Fibroblast of lung (primary cell): Measurements from ENCODE around the gene CYGB. TPM values are rescaled to one million over a fixed set of nuclear protein-coding genes. Genes with fewer than 3 reads are reported as not detected.

Source experiments
- DNase-seq, 2 donors: peaks; one replicate each; pipeline versions ENCODE4 v3.0.0 to v3.0.0-alpha.2; 2010; ENCODE audit warnings: low read depth in 2 of 2
- H2AFZ ChIP-seq: 2 replicates; pipeline ENCODE4 v1.5.1; 2012; ENCODE audit warnings: low read length, control low read depth, inconsistent platforms
- H3K27ac ChIP-seq: 2 replicates; pipeline ENCODE4 v1.5.1; 2011; ENCODE audit warnings: low read length, control low read depth; ENCODE audit not compliant: insufficient read depth
- H3K27me3 ChIP-seq: 2 replicates; pipeline ENCODE4 v1.5.1; 2011; ENCODE audit warnings: mild to moderate bottlenecking, low read length; ENCODE audit not compliant: control insufficient read depth, insufficient read depth
- H3K36me3 ChIP-seq: 2 replicates; pipeline ENCODE4 v1.5.1; 2011; ENCODE audit warnings: low read length; ENCODE audit not compliant: control insufficient read depth, insufficient read depth
- H3K4me1 ChIP-seq: 2 replicates; pipeline ENCODE4 v1.5.1; 2011; ENCODE audit warnings: low read length; ENCODE audit not compliant: control insufficient read depth, insufficient read depth; ENCODE audit errors: extremely low read depth
- H3K4me2 ChIP-seq: 2 replicates; pipeline ENCODE4 v1.5.1; 2011; ENCODE audit warnings: low read length, control low read depth; ENCODE audit not compliant: insufficient read depth; ENCODE audit errors: extremely low read depth
- H3K4me3 ChIP-seq, 4 experiments: fragments of 200-600 bp in 1 of 4; sonication (generic) in 1 of 4; replicated peaks in 1 of 4; 2 replicates each; pipeline ENCODE4 v1.5.1; 2011 to 2016; ENCODE audit warnings: low read length in 4 of 4, low read depth in 3 of 4, mild to moderate bottlenecking in 3 of 4, control low read depth in 2 of 4, inconsistent platforms in 1 of 4, mixed read lengths in 1 of 4; ENCODE audit not compliant: insufficient read depth in 1 of 4; ENCODE audit errors: control extremely low read depth in 1 of 4
- H3K79me2 ChIP-seq: 2 replicates; pipeline ENCODE4 v1.5.1; 2012; ENCODE audit warnings: mild to moderate bottlenecking, low read length, inconsistent platforms; ENCODE audit not compliant: control insufficient read depth, insufficient read depth
- H3K9ac ChIP-seq: 2 replicates; pipeline ENCODE4 v1.5.1; 2011; ENCODE audit warnings: mild to moderate bottlenecking, low read length, control low read depth; ENCODE audit not compliant: insufficient read depth
- H3K9me3 ChIP-seq: 2 replicates; pipeline ENCODE4 v1.5.1; 2012; ENCODE audit warnings: low read depth, low read length; ENCODE audit not compliant: control insufficient read depth, insufficient read depth
- H4K20me1 ChIP-seq: 2 replicates; pipeline ENCODE4 v1.5.1; 2011; ENCODE audit warnings: low read length; ENCODE audit not compliant: control insufficient read depth, insufficient read depth; ENCODE audit errors: extremely low read depth
- EZH2 ChIP-seq: IDR thresholded peaks from 2 replicates; pipeline ENCODE4 v1.5.1; 2012; ENCODE audit warnings: low read length, control low read depth, mild to moderate bottlenecking; ENCODE audit errors: missing control alignments
- polyA plus RNA-seq, 2 donors: library from polyadenylated mRNA; depleted of rRNA in 1 of 2; stranded (reverse) in 1 of 2; unstranded in 1 of 2; fragments of >200 nt; gene quantifications; 2 replicates each; pipeline ENCODE4 v1.2.1, GENCODE V29; 2011 to 2012; ENCODE audit warnings: missing spikeins in 1 of 2
- total RNA-seq: library from RNA; depleted of rRNA; stranded (reverse); fragments of >200 nt; gene quantifications from 2 replicates; pipeline ENCODE4 v1.2.1, GENCODE V29; 2014
- TF ChIP-seq, protein P1 (sequence below), 2 donors: IDR thresholded peaks in 1 of 2; conservative IDR thresholded peaks in 1 of 2; 1 replicate in 1 of 2; 2 replicates in 1 of 2; pipeline ENCODE4 v1.5.1; 2011 to 2012; ENCODE audit warnings: low read length in 2 of 2, control low read depth in 1 of 2, inconsistent platforms in 1 of 2, low read depth in 1 of 2, mild to moderate bottlenecking in 1 of 2

Gene CYGB
- total and polyA plus RNA-seq, 2 donors (not counting 1 experiment from before 2014, with no cell fraction given) = 10.0 to 12.4 TPM

DNA sequence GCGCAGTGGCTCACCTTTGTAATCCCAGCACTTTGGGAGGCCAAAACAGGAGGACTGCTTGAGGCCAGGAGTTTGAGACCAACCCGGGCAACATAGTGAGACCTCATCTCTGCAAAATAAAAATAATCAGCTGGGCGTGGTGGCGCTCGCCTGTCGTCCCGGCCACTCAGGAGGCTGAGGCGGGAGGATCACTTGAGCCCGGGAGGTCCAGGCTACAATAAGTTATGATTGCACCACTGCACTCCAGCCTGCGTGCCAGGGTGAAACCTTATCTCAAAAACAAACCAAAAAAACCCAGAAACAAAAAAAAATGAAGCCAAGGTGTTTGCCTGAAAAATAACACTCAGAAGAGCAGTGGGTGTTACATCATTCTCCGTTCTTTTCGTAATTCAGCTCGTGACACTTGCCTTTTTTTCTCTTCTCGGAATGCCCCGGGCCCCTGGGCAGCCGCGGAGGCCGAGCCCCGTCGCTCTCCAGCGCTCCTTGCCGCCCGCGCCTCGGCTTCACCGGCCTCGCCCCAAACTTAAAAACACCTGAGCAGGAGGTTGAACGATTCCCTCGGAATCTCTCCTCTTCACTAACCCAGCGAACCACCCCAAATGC lies 19.4 kb upstream of the CYGB start:
- TF ChIP-seq, protein P1, sequence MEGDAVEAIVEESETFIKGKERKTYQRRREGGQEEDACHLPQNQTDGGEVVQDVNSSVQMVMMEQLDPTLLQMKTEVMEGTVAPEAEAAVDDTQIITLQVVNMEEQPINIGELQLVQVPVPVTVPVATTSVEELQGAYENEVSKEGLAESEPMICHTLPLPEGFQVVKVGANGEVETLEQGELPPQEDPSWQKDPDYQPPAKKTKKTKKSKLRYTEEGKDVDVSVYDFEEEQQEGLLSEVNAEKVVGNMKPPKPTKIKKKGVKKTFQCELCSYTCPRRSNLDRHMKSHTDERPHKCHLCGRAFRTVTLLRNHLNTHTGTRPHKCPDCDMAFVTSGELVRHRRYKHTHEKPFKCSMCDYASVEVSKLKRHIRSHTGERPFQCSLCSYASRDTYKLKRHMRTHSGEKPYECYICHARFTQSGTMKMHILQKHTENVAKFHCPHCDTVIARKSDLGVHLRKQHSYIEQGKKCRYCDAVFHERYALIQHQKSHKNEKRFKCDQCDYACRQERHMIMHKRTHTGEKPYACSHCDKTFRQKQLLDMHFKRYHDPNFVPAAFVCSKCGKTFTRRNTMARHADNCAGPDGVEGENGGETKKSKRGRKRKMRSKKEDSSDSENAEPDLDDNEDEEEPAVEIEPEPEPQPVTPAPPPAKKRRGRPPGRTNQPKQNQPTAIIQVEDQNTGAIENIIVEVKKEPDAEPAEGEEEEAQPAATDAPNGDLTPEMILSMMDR (conservative IDR thresholded peaks at IDR 0.05 in 1 of 2, IDR thresholded peaks at IDR 0.05 in 1 of 2; ENCODE audit: low read depth in 1 of 2, low read length in 2 of 2) = no peak
- no peak for TF ChIP-seq EZH2
- no peaks in the 10 kb centered on the region for H3K36me3 ChIP-seq
- peak; percentile 27 to 66 for DNase-seq

DNA sequence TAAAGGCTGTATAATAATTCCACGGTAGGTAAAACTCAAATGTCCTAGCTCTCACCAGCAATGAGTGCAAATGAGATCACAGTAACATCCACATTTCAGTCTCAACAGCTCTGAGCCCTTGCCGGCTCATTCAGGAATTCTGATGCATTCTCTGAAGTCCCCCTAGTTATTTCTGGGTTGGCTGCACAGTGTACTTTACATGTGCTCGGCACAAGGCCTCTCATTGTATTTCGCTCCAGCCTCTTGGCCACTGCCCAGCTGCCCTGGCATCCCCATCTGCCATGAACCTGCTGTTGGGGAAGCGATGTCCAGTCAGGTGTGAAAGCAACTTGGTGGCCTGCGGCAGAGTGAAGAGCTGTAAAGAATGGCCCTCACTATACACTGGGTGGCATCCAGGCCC lies 16.6 kb upstream of the CYGB start:
- Histone ChIP-seq H2AFZ (no peak overlapping the region), H3K27me3 (no peaks in the 10 kb centered on the region), H3K27ac (no peak overlapping the region), H3K9me3 (no peaks in the 10 kb centered on the region), H3K36me3 (no peaks in the 10 kb centered on the region), H4K20me1 (no peaks in the 10 kb centered on the region), H3K79me2 (peaks cover 16% of the 10 kb centered on the region), H3K4me3 (no peak overlapping the region), H3K4me1 (peaks cover 3% of the 10 kb centered on the region), H3K9ac (no peak overlapping the region), H3K4me2 (no peak overlapping the region)
- TF ChIP-seq EZH2 = no peak
- TF ChIP-seq, protein P1 (conservative IDR thresholded peaks at IDR 0.05 in 1 of 2, IDR thresholded peaks at IDR 0.05 in 1 of 2; ENCODE audit: low read depth in 1 of 2, low read length in 2 of 2) = no peak
- DNase-seq = no peak

More for the DNA sequence above, 19.4 kb upstream of the CYGB start:
- Histone ChIP-seq H3K4me2 (peak overlapping the region; percentile 75), H4K20me1 (no peaks in the 10 kb centered on the region), H3K4me3 (peak overlapping the region; percentile 80 to 99 (median 84)), H3K27me3 (no peaks in the 10 kb centered on the region), H3K9ac (peak overlapping the region; percentile 98), H3K9me3 (no peaks in the 10 kb centered on the region), H3K27ac (peak overlapping the region; percentile 95), H3K4me1 (peaks cover 14% of the 10 kb centered on the region), H2AFZ (peak overlapping the region; percentile 79), H3K79me2 (peaks cover 40% of the 10 kb centered on the region)

DNA sequence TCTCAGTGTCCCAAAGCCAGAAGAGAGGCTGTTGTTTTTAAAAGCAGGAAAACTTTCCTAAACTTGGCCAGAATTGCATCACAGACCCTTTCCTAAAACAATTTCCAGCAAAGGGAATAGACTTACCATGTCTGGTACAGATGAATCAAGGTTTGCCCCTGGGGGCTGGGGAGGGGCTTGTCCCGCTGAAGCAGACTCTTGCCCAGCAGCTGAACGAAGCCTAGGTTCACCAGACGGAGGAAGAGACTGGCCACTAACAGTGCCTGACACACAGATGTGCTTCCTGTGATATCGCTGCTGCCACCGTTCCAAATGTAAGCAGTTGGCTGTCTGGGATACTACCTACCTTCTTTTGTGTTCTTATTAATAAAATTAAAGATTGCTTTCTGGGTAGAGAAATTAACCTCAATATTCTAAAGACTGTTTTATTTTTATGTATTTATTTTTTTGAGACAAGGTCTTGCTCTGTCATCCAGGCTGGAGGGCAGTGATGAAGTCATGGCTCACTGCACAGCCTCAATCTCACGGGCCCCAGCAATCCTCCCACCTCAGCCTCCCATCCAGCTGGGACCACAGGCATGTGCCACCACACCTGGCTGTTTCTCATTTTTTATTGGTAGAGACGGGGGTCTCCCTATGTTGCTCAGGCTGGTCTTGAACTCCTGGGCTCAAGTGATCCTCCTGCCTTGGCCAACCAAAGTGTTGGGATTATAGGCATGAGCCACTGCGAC lies 15.8 kb upstream of the CYGB start:
- no peaks in the 10 kb centered on the region for H3K9me3 ChIP-seq
- no peaks in the 10 kb centered on the region for H3K27me3 ChIP-seq
- no peak overlapping the region for H3K4me3 ChIP-seq
- no peak overlapping the region for H3K4me2 ChIP-seq
- H2AFZ ChIP-seq = no peak overlapping the region
- no peaks in the 10 kb centered on the region for H4K20me1 ChIP-seq
- H3K9ac ChIP-seq = no peak overlapping the region
- H3K79me2 ChIP-seq = peaks cover 8% of the 10 kb centered on the region
- H3K27ac ChIP-seq = no peak overlapping the region
- no peak for DNase-seq
- no peaks in the 10 kb centered on the region for H3K36me3 ChIP-seq
- TF ChIP-seq EZH2 = no peak
- TF ChIP-seq, protein P1 (conservative IDR thresholded peaks at IDR 0.05 in 1 of 2, IDR thresholded peaks at IDR 0.05 in 1 of 2; ENCODE audit: low read depth in 1 of 2, low read length in 2 of 2) = no peak
- H3K4me1 ChIP-seq = peaks cover 3% of the 10 kb centered on the region
